ENCODE measurements around the gene CDC42SE1.

CDC42SE1 gene

GRCh38 chr1:151036356-151036755 is 23.1 kb downstream of the CDC42SE1 start, which contains the start of gene BNIPL:
TSS of gene BNIPL (plus strand) at chr1:151036586. CDS start at chr1:151036726, 140 bp downstream.
- no peak for TF ChIP-seq CTCF (conservative IDR thresholded peaks at IDR 0.05)
- no peak within 1 kb of the TSS for H3K27ac ChIP-seq

GRCh38 chr1:151035167-151035566 is 24.3 kb downstream of the CDC42SE1 start:
- no peak for TF ChIP-seq CTCF (conservative IDR thresholded peaks at IDR 0.05)
- H3K27ac ChIP-seq: no peak overlapping the region

GRCh38 chr1:151032164-151032563 is 27.3 kb downstream of the CDC42SE1 start:
- H3K27ac ChIP-seq: no peak overlapping the region
- TF ChIP-seq CTCF (conservative IDR thresholded peaks at IDR 0.05): no peak

GRCh38 chr1:151026460-151026859 is 33.0 kb downstream of the CDC42SE1 start:
- no peak for TF ChIP-seq CTCF (conservative IDR thresholded peaks at IDR 0.05)
- no peak overlapping the region for H3K27ac ChIP-seq

GRCh38 chr1:151024540-151025146 is 34.8 kb downstream of the CDC42SE1 start:
- peak; percentile 79 for TF ChIP-seq CTCF (conservative IDR thresholded peaks at IDR 0.05)
- no peak overlapping the region for H3K27ac ChIP-seq

GRCh38 chr1:151013518-151013917 is 45.9 kb downstream of the CDC42SE1 start:
- no peak overlapping the region for H3K27ac ChIP-seq
- no peak for TF ChIP-seq CTCF (conservative IDR thresholded peaks at IDR 0.05)

GRCh38 chr1:151012684-151013471 is 46.5 kb downstream of the CDC42SE1 start:
- no peak for TF ChIP-seq CTCF (conservative IDR thresholded peaks at IDR 0.05)
- H3K27ac ChIP-seq: no peak overlapping the region
